ENCODE data around the gene TTR.

GRCh38 chr18:31618801-31619200, 27.1 kb downstream of the TTR start:
- TF ChIP-seq CTCF (IDR thresholded peaks at IDR 0.05) (no peak), POLR2AphosphoS5 (IDR thresholded peaks at IDR 0.05) (no peak), EP300 (IDR thresholded peaks at IDR 0.05) (no peak), POLR2A (IDR thresholded peaks at IDR 0.05) (no peak)
